Naive B cell (primary cell): ENCODE data around the gene TOP3B. TPM values are rescaled to one million over a fixed set of nuclear protein-coding genes. Genes with fewer than 3 reads are reported as not detected.

Experiments
- ATAC-seq, 2 donors: fragments of 150-1000 bp; cut with Tn5 transposase; 2 replicates each; pipeline ENCODE4 v1.10.0; 2021; ENCODE audit warnings: low read depth in 2 of 2, mild to moderate bottlenecking in 2 of 2, moderate library complexity in 2 of 2
- DNase-seq: peaks from one replicate; pipeline ENCODE4 v3.0.0; 2022
- H3K27ac Mint-ChIP-seq, 6 donors: one replicate each; pipeline ENCODE4 v1.8.0; 2020 to 2022; ENCODE audit warnings: mild to moderate bottlenecking in 6 of 6, mixed read lengths in 6 of 6, moderate library complexity in 5 of 6, inconsistent platforms in 2 of 6
- H3K27me3 Mint-ChIP-seq, 3 donors: one replicate each; pipeline ENCODE4 v1.8.0; 2021 to 2022; ENCODE audit warnings: mixed read lengths in 3 of 3, mild to moderate bottlenecking in 1 of 3
- H3K36me3 Mint-ChIP-seq, 2 donors: one replicate each; pipeline ENCODE4 v1.8.0; 2020 to 2022; ENCODE audit warnings: mixed read lengths in 2 of 2, inconsistent platforms in 1 of 2, mild to moderate bottlenecking in 1 of 2
- H3K4me1 Mint-ChIP-seq, 3 donors: one replicate each; pipeline ENCODE4 v1.8.0; 2020 to 2022; ENCODE audit warnings: mixed read lengths in 3 of 3, inconsistent platforms in 1 of 3, mild to moderate bottlenecking in 1 of 3, moderate library complexity in 1 of 3
- H3K4me3 Mint-ChIP-seq, 8 donors: one replicate each; pipeline ENCODE4 v1.8.0; 2020 to 2022; ENCODE audit warnings: mild to moderate bottlenecking in 8 of 8, mixed read lengths in 8 of 8, moderate library complexity in 8 of 8, inconsistent platforms in 2 of 8
- H3K9me3 Mint-ChIP-seq, 7 donors: one replicate each; pipeline ENCODE4 v1.8.0; 2020 to 2022; ENCODE audit warnings: mixed read lengths in 7 of 7, mild to moderate bottlenecking in 5 of 7, inconsistent platforms in 2 of 7, moderate library complexity in 1 of 7
- polyA plus RNA-seq, 6 donors: library from polyadenylated mRNA; unstranded; fragments of 300-500 nt; fragmentation: Illumina TruSeq; gene quantifications; one replicate each; pipeline ENCODE4 v1.2.3, GENCODE V29; 2021; ENCODE audit warnings: low read depth in 6 of 6

The TOP3B gene
- polyA plus RNA-seq, 6 donors from 2014 or later = 10.4 to 27.8 (median 15.9) TPM

DNA sequence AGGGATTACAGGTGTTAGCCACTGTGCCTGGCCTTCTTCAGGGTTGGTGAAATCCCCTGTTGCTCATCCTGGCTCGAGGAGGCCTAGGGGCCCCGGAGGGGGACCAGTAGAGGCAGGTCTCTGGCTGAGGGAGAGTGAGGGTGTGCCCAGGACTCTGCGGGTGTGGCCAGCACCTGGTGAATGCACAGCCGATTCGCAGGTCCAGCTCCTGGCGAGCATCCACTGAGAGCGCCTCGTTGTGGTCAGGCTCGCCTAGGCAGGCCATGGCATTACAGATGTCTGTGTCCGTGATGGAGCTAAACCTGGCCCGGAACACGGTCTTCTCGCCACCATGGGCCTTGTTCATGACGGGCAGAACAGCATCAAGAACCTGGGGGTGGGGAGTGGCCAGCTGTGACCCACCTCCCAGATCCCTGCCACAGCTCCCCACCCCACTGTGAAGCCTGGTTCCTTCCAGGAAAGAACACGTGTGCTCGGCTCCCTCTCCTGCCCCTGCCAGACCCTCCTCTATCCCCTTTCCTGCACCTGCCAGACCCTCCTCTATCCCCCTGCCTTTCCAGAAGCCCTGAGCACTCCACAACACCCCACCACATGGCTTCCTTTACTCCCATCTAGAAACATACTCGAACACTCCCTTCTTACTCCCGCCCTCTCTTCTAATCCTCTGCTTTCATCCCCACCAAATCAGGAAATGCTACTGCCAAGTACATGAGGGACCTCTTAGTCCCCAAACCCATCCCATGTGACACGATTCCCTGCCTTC is 12.4 kb downstream of the TOP3B start:
- peaks cover 5 to 8% (median 7%) of the 10 kb centered on the region in 3 donors for H3K4me1 Mint-ChIP-seq
- no peak for ATAC-seq
- H3K9me3 Mint-ChIP-seq = no peaks in the 10 kb centered on the region
- no peak for DNase-seq
- H3K27ac Mint-ChIP-seq = peak overlapping the region in 2 of 6 donors; percentile 36 to 42
- H3K4me3 Mint-ChIP-seq = no peak overlapping the region
- no peaks in the 10 kb centered on the region for H3K27me3 Mint-ChIP-seq
- peaks cover 7 to 26% of the 10 kb centered on the region in 2 donors for H3K36me3 Mint-ChIP-seq

DNA sequence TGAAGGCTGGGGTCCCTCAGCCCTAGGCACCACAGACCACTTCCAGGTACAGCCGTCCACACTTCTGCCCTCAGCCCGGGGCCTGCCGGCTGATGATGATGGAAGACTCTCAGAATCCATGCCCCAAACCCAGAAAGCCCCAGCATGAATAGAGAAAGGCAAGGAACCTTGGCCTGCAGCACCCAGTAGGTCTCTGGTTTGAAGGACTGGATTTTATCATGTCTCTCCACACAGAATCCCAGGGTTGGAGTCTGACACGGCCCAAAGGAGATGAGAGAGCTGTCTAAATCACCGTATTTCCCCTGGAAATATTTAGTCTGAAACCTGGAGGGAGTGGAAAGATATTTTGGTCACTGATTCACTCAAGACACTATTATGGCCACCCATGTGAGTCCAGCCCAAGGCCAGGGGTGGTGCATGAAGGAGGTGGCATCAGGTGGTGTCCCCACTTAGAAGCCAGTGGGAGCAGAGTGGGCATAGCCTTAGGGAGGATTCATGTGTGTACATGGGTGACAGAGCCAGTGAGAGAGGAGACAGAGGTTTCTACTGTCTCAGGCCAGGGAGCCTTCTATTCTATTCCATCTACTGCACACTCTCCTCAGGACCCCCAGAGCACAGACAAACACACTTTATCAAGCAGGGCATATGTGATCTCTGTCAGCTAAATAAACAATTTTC is 14.0 kb downstream of the TOP3B start:
- H3K27me3 Mint-ChIP-seq = no peaks in the 10 kb centered on the region
- no peaks in the 10 kb centered on the region for H3K9me3 Mint-ChIP-seq
- ATAC-seq (no peak), DNase-seq (no peak)
- H3K27ac Mint-ChIP-seq = peak overlapping the region in 1 of 6 donors; percentile 57
- H3K4me3 Mint-ChIP-seq = no peak overlapping the region
- H3K4me1 Mint-ChIP-seq = peaks cover 5 to 8% (median 7%) of the 10 kb centered on the region in 3 donors
- H3K36me3 Mint-ChIP-seq = peaks cover 7 to 24% of the 10 kb centered on the region in 2 donors

DNA sequence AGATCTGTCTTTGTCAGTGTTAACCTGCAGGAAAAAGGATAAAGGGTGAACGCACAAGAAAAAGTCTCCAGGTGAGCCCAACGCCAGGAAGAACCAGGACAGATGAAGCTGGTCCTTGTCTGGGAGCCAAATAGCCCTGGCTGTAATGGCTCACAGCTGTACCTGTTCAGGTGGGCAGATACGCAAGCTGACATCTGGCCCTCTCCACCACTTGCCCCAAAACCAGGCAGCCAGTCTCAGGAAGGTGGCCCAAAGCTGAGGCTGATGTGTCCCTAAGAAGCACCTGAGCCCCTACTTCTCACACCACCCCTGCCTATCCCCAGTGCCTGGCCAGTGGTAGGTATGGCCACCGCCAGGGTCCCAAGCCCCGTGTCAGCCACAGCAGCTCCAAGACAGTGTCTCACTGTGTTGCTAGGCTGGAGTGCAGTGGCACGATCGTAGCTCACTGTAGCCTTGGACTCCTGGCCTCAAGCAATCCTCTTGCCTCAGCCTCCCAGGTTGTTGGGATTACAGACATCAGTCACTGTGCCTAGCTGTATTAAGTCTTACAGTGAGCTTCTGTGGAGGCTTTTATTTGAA is 14.8 kb downstream of the TOP3B start:
- no peak overlapping the region for H3K27ac Mint-ChIP-seq
- peaks cover 7 to 8% (median 8%) of the 10 kb centered on the region in 3 donors for H3K4me1 Mint-ChIP-seq
- ATAC-seq (no peak), DNase-seq (no peak)
- H3K9me3 Mint-ChIP-seq = no peaks in the 10 kb centered on the region
- no peak overlapping the region for H3K4me3 Mint-ChIP-seq
- H3K27me3 Mint-ChIP-seq = no peaks in the 10 kb centered on the region
- H3K36me3 Mint-ChIP-seq = peaks cover 7 to 29% of the 10 kb centered on the region in 2 donors

DNA sequence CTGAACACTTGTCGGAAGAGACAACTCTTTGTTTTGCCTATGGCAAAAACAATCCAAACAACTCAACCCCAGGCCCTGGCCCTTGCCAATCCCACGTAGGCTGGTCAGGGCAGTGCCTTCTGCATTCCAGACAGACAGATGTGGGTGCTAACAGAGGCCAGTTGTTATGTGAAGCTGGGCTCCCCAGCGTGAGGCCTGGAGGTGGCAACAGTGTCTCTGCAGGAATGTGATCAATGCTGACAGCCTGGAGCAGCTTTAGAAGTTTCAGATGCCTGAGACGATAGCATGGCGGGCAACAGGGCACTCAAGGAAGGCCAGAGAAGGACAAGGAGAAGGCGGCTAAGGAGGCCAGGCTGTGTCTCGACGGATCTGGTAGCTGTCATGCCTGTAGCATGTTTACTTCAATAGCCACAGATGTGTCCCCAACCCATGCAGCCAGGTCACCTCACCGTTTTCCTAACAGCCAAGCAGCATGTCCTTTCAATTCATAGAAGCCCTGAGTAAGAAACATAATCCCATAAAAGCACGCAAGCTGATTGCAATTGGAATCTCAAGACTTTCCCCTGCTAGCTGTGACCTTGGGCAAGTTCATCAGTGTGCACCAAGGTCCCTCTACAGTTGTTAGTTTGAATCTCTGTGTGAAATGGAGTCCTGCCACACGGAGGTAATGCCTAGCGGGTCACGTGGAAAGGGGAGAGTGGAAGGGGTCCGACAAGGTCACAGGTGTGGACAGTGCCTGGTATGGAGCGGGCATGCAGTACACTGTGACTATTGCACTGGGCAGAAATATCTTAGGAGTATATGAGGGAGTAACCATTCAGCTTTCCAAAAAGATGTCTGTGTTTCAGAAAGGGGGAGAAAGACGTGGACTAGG is 15.7 kb downstream of the TOP3B start:
- Mint-ChIP-seq H3K4me1 (peaks cover 0 to 8% (median 4%) of the 10 kb centered on the region in 3 donors), H3K27ac (peak overlapping the region in 3 of 6 donors; percentile 22 to 64 (median 26)), H3K4me3 (peak overlapping the region in 1 of 8 donors; percentile 74), H3K9me3 (no peaks in the 10 kb centered on the region), H3K27me3 (no peaks in the 10 kb centered on the region), H3K36me3 (peaks cover 7 to 29% of the 10 kb centered on the region in 2 donors)
- DNase-seq (no peak), ATAC-seq (no peak)

DNA sequence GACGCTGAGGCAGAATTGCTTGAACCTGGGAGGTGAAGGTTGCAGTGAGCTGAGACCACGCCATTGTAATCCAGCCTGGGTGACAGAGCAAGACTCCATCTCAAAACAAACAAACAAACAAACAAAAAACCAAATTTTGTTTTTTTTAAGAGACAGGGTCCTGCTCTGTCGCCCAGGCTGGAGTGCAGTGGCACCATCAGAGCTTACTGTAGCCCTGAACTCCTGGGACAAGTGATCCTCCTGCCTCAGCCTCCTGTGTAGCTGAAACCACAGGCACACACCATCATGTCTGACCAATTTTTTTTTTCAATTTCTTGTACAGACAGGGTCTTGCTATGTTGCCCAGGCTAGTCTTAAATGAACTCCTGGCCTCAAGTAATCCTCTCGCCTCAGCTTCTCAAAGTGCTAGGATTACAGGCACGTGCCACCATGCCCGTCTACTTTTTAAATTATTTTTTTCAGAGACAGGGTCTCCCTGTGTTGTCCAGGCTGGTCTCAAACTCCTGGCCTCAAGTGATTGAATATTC is 16.8 kb downstream of the TOP3B start:
- ATAC-seq = no peak
- no peak for DNase-seq
- H3K4me3 Mint-ChIP-seq = no peak overlapping the region

DNA sequence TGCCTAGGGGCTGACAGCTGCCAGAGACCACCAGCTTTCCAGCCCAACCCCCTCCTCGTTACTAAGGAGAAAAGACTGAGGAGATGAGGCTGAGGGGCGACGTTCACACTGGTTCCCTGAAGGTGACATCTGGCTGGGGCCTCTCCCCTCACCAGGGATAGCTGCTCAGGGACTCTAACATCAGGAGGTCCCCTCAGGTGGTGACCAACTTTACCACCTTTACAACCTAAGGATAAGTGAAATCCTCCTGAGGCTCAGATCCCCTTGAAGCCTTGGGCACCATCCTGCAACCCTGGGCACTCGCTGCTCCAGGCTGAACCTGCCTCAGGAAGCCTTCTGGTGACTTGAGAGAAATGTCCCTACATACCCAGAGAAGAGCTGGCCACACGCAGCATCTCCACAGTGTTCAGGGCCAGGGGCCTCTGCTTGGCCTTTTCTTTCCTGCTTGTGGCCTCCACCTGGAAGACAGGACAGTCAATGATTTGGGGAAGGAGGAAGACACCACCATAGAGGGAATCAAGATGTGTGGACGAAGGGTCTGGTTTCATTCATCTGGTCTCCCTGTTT is 17.6 kb downstream of the TOP3B start:
- ATAC-seq (no peak), DNase-seq (no peak)
- Mint-ChIP-seq H3K27ac (no peak overlapping the region), H3K4me1 (peaks cover 0 to 4% (median 3%) of the 10 kb centered on the region in 3 donors), H3K36me3 (peaks cover 7 to 16% of the 10 kb centered on the region in 2 donors), H3K9me3 (no peaks in the 10 kb centered on the region), H3K27me3 (no peaks in the 10 kb centered on the region), H3K4me3 (no peak overlapping the region)

More for the DNA sequence above, 16.8 kb downstream of the TOP3B start:
- no peaks in the 10 kb centered on the region for H3K9me3 Mint-ChIP-seq
- peaks cover 0 to 8% (median 4%) of the 10 kb centered on the region in 3 donors for H3K4me1 Mint-ChIP-seq
- peaks cover 7 to 24% of the 10 kb centered on the region in 2 donors for H3K36me3 Mint-ChIP-seq
- H3K27ac Mint-ChIP-seq = peak overlapping the region in 1 of 6 donors; percentile 19
- no peaks in the 10 kb centered on the region for H3K27me3 Mint-ChIP-seq

DNA sequence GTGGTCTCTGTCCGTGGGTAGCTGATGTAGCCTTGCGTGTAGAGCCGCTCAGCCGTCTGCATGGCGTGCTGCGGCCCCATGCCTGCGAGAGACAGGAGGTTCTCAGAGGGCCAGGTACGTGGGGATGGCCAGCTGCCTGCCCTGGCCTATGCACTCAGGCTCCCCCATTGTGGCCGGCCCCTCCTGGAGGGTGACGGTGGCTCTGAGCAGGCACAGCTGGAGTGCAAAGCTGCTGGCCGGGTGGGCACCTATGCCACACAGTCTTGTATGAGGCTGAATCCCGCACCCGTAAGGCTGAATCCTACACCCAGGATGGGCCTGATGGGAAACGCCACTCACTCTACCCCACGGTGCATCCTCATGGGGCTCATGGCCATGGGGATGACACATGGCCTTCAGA is 18.4 kb downstream of the TOP3B start:
- Mint-ChIP-seq H3K9me3 (no peaks in the 10 kb centered on the region), H3K27ac (no peak overlapping the region), H3K27me3 (no peaks in the 10 kb centered on the region), H3K36me3 (peaks cover 7 to 16% of the 10 kb centered on the region in 2 donors), H3K4me1 (peaks cover 0 to 4% (median 3%) of the 10 kb centered on the region in 3 donors), H3K4me3 (no peak overlapping the region)
- DNase-seq = no peak
- no peak for ATAC-seq

DNA sequence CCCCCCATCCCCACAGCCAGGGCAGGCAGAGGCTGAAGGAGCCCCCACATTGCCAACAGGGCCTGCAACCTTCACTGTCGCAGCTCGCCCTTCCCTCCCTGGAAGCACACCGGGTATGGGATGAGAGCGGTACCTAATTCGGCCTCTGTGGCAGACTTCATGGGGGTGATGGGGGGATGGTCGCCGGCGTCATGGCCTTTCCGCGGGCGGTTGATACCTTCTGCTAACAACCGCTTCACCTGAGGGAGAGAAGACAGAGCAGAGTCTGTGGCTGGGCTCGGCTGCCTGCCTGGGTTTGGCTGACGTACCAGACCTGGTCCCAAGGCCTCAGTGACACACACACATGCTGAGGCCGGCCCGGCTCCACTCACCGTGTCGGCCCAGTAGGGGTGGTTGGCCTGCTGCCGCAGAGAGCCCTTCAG is 18.8 kb downstream of the TOP3B start:
- DNase-seq (no peak), ATAC-seq (no peak)
- no peak overlapping the region for H3K4me3 Mint-ChIP-seq
- peaks cover 0 to 3% (median 3%) of the 10 kb centered on the region in 3 donors for H3K4me1 Mint-ChIP-seq
- no peaks in the 10 kb centered on the region for H3K27me3 Mint-ChIP-seq
- peaks cover 7 to 13% of the 10 kb centered on the region in 2 donors for H3K36me3 Mint-ChIP-seq
- peak overlapping the region in 2 of 6 donors; percentile 38 to 54 for H3K27ac Mint-ChIP-seq
- H3K9me3 Mint-ChIP-seq = no peaks in the 10 kb centered on the region

DNA sequence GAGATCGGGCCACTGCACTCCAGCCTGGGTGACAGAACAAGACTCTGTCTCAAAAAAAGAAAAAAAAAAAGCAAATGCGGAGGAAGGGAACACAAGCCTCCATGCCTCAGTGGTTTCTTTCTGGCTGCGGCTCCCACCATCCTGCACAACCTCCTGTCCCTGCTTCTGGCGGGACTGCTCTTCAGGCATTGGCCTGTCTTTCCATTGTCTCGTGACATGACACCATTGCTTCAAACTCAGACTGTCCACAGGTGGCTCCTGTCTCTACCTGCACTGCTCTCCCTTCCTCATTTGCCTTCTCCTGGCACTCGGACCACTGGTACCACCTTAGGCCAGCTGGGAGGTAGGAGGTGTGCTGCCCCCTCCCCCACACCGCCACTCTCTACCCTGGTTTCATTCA is 19.3 kb downstream of the TOP3B start:
- Mint-ChIP-seq H3K36me3 (peaks cover 7 to 8% of the 10 kb centered on the region in 2 donors), H3K4me1 (peaks cover 0 to 3% (median 0%) of the 10 kb centered on the region in 3 donors), H3K27me3 (no peaks in the 10 kb centered on the region), H3K27ac (peak overlapping the region in 1 of 6 donors; percentile 39), H3K4me3 (no peak overlapping the region), H3K9me3 (no peaks in the 10 kb centered on the region)
- ATAC-seq = no peak
- no peak for DNase-seq

DNA sequence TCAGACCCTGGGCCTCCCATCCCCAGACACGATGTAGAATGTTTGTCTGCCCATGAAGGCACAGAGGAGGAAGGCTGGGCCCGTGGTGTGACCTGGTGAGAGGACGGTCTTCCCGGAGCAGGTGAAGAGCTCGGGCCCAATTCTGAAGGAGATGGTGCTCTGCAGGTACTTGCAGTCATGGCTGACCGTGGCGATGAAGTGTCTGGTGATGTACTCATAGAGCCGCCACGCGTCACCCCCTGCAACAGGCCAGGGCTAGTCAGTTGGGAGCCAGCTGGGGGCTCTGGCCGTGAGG is 20.0 kb downstream of the TOP3B start:
- DNase-seq = no peak
- Mint-ChIP-seq H3K4me3 (no peak overlapping the region), H3K27ac (no peak overlapping the region), H3K36me3 (peaks cover 7 to 8% of the 10 kb centered on the region in 2 donors), H3K27me3 (no peaks in the 10 kb centered on the region), H3K4me1 (peaks cover 0 to 3% (median 0%) of the 10 kb centered on the region in 3 donors), H3K9me3 (no peaks in the 10 kb centered on the region)
- no peak for ATAC-seq

DNA sequence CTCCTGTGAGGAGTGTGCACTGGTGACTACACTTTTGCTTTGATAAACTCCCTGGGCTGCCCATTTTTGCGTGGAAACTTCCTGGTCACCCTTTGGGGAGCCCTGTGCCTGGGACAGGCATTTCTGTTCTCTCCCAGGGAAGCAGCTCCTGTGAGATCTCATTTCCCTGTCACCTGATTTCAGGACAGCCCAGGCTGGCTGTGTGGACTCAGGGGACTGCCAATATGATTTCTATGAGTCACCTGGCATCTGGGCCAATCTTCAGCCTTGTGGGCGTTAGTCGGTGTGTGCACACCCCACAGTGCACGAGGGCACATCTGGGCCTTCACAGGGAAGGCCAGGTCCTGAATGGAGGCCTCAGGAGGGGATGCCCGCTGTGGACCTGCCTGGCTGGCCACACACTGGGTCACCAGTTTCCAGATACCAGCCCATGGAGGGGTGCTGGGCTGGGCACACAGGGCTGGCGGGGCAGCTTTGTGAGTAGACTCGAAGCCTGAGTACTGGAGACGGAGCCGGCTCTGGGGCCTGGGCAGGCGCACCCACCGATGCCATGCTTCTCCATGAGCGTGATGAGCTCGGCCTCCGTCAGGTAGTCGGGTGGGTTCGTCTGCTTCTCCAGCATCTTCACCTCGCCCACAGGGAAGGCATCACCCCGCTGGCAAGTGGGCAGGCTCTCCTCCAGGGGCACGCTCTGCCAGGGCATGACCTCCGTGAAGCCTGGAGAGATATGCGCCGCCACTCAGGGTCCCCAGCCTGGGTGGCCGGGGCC is 20.5 kb downstream of the TOP3B start:
- Mint-ChIP-seq H3K27ac (peak overlapping the region in 1 of 6 donors; percentile 79), H3K4me1 (peaks cover 0 to 3% (median 0%) of the 10 kb centered on the region in 3 donors), H3K27me3 (no peaks in the 10 kb centered on the region), H3K36me3 (peaks cover 4 to 8% of the 10 kb centered on the region in 2 donors), H3K9me3 (no peaks in the 10 kb centered on the region), H3K4me3 (no peak overlapping the region)
- DNase-seq = no peak
- no peak for ATAC-seq
